Gastroesophageal sphincter (tissue), 4 donors: ENCODE data around the gene AXL. TPM values are rescaled to one million over a fixed set of nuclear protein-coding genes. Genes with fewer than 3 reads are reported as not detected.
A peak's percentile ranks its signal among the peaks of the same experiment; 100 is the strongest.

Source experiments
- ATAC-seq: fragments of 150-250 bp; one replicate; pipeline ENCODE4 v1.9.1; 2016; ENCODE audit warnings: mild to moderate bottlenecking, moderate library complexity
- H3K27ac ChIP-seq, 4 donors: fragments of 200-600 bp; sonication (generic) in 3 of 4; 1 replicate in 3 of 4; 2 replicates in 1 of 4; pipeline ENCODE4 v1.5.1; 2016 to 2019
- H3K27me3 ChIP-seq: fragments of 200-600 bp; sonication (generic); one replicate; pipeline ENCODE4 v1.5.1; 2019
- H3K36me3 ChIP-seq, 2 donors: fragments of 200-600 bp; sonication (generic); one replicate each; pipeline ENCODE4 v1.5.1; 2019; ENCODE audit warnings: control low read depth in 1 of 2
- H3K4me1 ChIP-seq, 3 donors: fragments of 200-600 bp; sonication (generic); 1 replicate in 2 of 3; 2 replicates in 1 of 3; pipeline ENCODE4 v1.5.1; 2016 to 2019; ENCODE audit warnings: control low read depth in 2 of 3
- H3K4me3 ChIP-seq, 2 donors: fragments of 200-600 bp; sonication (generic); one replicate each; pipeline ENCODE4 v1.5.1; 2019; ENCODE audit warnings: mild to moderate bottlenecking in 1 of 2, moderate library complexity in 1 of 2
- H3K9me3 ChIP-seq, 3 donors: fragments of 200-600 bp; sonication (generic); one replicate each; pipeline ENCODE4 v1.5.1; 2017 to 2019; ENCODE audit warnings: control low read depth in 2 of 3
- EP300 ChIP-seq: sonication (generic); formaldehyde crosslinking; IDR thresholded peaks from one replicate; pipeline ENCODE4 v1.6.1; 2017; ENCODE audit warnings: antibody characterized with exemption, mild to moderate bottlenecking
- POLR2A ChIP-seq, 2 donors: fragments of 450-650 bp; IDR thresholded peaks; one replicate each; pipeline ENCODE4 v1.6.1; 2017; ENCODE audit warnings: antibody characterized with exemption in 2 of 2, mild to moderate bottlenecking in 2 of 2, moderate library complexity in 1 of 2
- POLR2AphosphoS5 ChIP-seq: sonication (generic); formaldehyde crosslinking; IDR thresholded peaks from one replicate; pipeline ENCODE4 v1.6.1; 2017; ENCODE audit warnings: antibody characterized with exemption
- WGBS, 2 donors: methylation state at CpG; one replicate each; pipeline ENCODE4 v1.1.5; 2018; ENCODE audit warnings: low coverage in 1 of 2; 5-methylcytosine and 5-hydroxymethylcytosine counted together
- total RNA-seq, 4 donors: library from RNA; depleted of rRNA; stranded (reverse); fragments of >200 nt; gene quantifications; one replicate each; pipeline ENCODE4 v1.1.0, GENCODE V29; 2016
- TF ChIP-seq, protein P1 (sequence below), 4 experiments: fragments of 200-600 bp in 2 of 4; fragments of 450-650 bp in 2 of 4; sonication (generic) in 1 of 4; IDR thresholded peaks; one replicate each; pipeline ENCODE4 v1.5.1; 2017 to 2019; ENCODE audit warnings: antibody characterized with exemption in 4 of 4, mild to moderate bottlenecking in 2 of 4, moderate library complexity in 2 of 4

Gene AXL
- total RNA-seq, 4 donors from 2014 or later: 129 to 232 (median 166) TPM

GRCh38 chr19:41249707-41250423 lies 30.8 kb downstream of the AXL start:
- TF ChIP-seq, protein P1, sequence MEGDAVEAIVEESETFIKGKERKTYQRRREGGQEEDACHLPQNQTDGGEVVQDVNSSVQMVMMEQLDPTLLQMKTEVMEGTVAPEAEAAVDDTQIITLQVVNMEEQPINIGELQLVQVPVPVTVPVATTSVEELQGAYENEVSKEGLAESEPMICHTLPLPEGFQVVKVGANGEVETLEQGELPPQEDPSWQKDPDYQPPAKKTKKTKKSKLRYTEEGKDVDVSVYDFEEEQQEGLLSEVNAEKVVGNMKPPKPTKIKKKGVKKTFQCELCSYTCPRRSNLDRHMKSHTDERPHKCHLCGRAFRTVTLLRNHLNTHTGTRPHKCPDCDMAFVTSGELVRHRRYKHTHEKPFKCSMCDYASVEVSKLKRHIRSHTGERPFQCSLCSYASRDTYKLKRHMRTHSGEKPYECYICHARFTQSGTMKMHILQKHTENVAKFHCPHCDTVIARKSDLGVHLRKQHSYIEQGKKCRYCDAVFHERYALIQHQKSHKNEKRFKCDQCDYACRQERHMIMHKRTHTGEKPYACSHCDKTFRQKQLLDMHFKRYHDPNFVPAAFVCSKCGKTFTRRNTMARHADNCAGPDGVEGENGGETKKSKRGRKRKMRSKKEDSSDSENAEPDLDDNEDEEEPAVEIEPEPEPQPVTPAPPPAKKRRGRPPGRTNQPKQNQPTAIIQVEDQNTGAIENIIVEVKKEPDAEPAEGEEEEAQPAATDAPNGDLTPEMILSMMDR (IDR thresholded peaks at IDR 0.05): no peak
- TF ChIP-seq EP300 (no peak), POLR2AphosphoS5 (no peak), POLR2A (IDR thresholded peaks at IDR 0.05) (no peak)
- H3K36me3 ChIP-seq: peaks cover 0 to 100% of the 10 kb centered on the region in 2 donors
- no peak for ATAC-seq
- no peaks in the 10 kb centered on the region for H3K4me1 ChIP-seq
- no peaks in the 10 kb centered on the region for H3K9me3 ChIP-seq
- WGBS, 2 donors: 60 to 93% methylated on average over 2 to 5 of the region's 9 CpGs
- no peak overlapping the region for H3K27ac ChIP-seq
- no peak overlapping the region for H3K4me3 ChIP-seq
- no peaks in the 10 kb centered on the region for H3K27me3 ChIP-seq

- Histone ChIP-seq H3K27me3 (no peaks in the 10 kb centered on the region), H3K4me1 (no peaks in the 10 kb centered on the region), H3K27ac (no peak overlapping the region), H3K36me3 (peaks cover 0 to 100% of the 10 kb centered on the region in 2 donors), H3K9me3 (no peaks in the 10 kb centered on the region), H3K4me3 (no peak overlapping the region)
- 71% methylated on average over 4 of the region's 6 CpGs; no CpG with 5 or more reads in 1 of the 2 donors for WGBS, 2 donors
- ATAC-seq: no peak
- TF ChIP-seq, protein P1 (IDR thresholded peaks at IDR 0.05): no peak
Observed at GRCh38 chr19:41253660-41254059, 34.6 kb downstream of the AXL start.

DNA sequence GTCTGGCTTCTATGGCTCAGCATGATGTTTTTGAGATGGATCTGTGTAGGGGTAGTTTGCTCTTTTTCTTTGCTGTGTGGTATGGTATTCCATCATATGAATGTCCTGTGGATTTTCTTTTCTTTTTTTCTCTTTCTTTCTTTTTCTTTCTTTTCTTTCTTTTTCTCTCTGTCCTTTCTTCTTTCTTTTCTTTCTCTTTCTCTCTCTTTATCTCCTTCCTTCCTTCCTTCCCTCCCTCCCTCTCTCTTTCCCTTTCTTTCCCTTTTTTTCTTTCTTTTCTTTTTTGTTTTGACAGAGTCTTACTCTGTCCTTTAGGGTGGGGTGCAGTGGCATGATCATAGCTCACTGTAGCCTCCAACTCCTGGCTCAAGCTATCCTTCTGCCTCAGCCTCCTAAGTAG lies 36.1 kb downstream of the AXL start:
- Histone ChIP-seq H3K4me3 (no peak overlapping the region), H3K4me1 (no peaks in the 10 kb centered on the region), H3K36me3 (peaks cover 0 to 100% of the 10 kb centered on the region in 2 donors), H3K27ac (no peak overlapping the region), H3K27me3 (no peaks in the 10 kb centered on the region), H3K9me3 (no peaks in the 10 kb centered on the region)
- no peak for TF ChIP-seq POLR2A (IDR thresholded peaks at IDR 0.05)
- no peak for TF ChIP-seq POLR2AphosphoS5
- TF ChIP-seq EP300: no peak
- TF ChIP-seq, protein P1 (IDR thresholded peaks at IDR 0.05): no peak
- ATAC-seq: no peak

GRCh38 chr19:41261474-41262190 lies 42.6 kb downstream of the AXL start:
- WGBS, 2 donors: 51 to 55% methylated on average over 8 to 10 of the region's 10 CpGs
- no peak for ATAC-seq
- peaks cover 3 to 25% (median 14%) of the 10 kb centered on the region in 3 donors for H3K4me1 ChIP-seq
- peak overlapping the region; percentile 45 to 98 (median 97) for H3K27ac ChIP-seq
- H3K27me3 ChIP-seq: no peaks in the 10 kb centered on the region
- H3K36me3 ChIP-seq: peaks cover 0 to 45% of the 10 kb centered on the region in 2 donors
- H3K9me3 ChIP-seq: no peaks in the 10 kb centered on the region
- TF ChIP-seq EP300 (no peak), POLR2A (IDR thresholded peaks at IDR 0.05) (no peak), POLR2AphosphoS5 (no peak)
- TF ChIP-seq, protein P1 (IDR thresholded peaks at IDR 0.05): no peak
- H3K4me3 ChIP-seq: peak overlapping the region; percentile 36 to 67
